Measurements from ENCODE around the gene SLC30A2.

The SLC30A2 gene

DNA sequence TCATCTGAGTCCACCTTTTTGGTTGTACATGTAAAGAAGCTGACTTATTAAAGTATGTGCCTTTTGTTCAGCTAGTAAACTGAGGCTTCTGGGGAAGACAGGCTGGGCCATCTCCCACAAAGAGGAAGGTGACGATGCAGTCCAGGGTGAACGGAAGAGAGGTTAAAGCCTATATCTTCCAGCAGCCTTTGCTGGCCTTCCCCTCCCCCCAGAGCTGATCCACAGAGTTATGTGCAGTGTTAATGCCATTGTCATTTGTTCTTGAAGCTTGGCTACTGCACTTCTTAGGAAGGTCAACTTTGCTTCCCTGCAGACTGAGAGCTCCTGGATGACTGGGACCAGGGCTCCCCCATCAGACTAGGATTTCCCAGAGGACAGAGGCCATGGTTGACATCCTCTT lies 2.2 kb downstream of the SLC30A2 start:
- H3K4me3 ChIP-seq (replicated peaks in 1 of 2; ENCODE audit: low read depth in 2 of 2, low read length in 2 of 2) = no peak overlapping the region
- no peak for DNase-seq (ENCODE audit: low read depth in 2 of 2)
- TF ChIP-seq, protein P1, sequence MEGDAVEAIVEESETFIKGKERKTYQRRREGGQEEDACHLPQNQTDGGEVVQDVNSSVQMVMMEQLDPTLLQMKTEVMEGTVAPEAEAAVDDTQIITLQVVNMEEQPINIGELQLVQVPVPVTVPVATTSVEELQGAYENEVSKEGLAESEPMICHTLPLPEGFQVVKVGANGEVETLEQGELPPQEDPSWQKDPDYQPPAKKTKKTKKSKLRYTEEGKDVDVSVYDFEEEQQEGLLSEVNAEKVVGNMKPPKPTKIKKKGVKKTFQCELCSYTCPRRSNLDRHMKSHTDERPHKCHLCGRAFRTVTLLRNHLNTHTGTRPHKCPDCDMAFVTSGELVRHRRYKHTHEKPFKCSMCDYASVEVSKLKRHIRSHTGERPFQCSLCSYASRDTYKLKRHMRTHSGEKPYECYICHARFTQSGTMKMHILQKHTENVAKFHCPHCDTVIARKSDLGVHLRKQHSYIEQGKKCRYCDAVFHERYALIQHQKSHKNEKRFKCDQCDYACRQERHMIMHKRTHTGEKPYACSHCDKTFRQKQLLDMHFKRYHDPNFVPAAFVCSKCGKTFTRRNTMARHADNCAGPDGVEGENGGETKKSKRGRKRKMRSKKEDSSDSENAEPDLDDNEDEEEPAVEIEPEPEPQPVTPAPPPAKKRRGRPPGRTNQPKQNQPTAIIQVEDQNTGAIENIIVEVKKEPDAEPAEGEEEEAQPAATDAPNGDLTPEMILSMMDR (IDR thresholded peaks at IDR 0.05; ENCODE audit: low read depth, low read length) = no peak

DNA sequence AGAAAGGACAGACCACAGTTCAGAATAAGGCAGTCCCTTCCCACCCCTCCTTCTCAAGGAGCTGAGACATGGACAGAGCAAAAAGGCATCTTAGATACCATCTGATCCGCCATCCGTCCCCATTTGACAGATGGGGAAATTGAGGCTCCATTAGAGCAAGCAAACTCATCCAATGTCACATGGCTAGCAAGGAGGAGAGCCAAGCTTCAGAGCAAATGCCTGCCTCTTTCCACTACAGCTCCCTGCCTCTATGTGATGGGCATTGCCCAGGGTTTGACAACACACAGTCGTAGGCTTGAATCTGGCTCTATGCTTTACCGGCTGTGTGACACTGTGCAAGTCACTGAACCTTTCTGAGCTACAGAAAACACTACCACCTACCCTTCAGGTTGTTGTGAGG lies 3.9 kb downstream of the SLC30A2 start:
- H3K4me3 ChIP-seq (replicated peaks in 1 of 2; ENCODE audit: low read depth in 2 of 2, low read length in 2 of 2) = no peak overlapping the region

DNA sequence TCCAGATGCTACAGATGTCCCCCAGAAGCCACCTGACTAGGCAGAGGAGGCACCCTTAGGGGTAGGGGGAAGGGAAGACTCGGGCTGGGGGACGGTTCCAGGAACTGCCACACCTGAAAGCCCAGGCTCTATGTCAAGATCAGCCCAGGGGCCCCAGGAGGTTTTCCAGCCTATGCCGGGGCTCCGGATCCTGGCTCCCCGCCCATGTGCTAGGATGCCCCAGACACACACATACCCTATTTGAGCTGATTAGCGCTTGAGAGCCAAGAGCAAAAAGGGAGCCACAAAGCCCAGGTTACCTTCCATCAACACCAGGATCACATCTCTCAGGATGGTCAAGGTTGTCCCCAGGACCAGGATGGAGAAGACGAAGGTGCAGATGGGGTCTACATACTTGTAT lies 4.5 kb downstream of the SLC30A2 start:
- no peak overlapping the region for H3K4me3 ChIP-seq (replicated peaks in 1 of 2; ENCODE audit: low read depth in 2 of 2, low read length in 2 of 2)
- TF ChIP-seq, protein P1 (IDR thresholded peaks at IDR 0.05; ENCODE audit: low read depth, low read length) = no peak
- no peak for DNase-seq (ENCODE audit: low read depth in 2 of 2)

More for the DNA sequence above, 3.9 kb downstream of the SLC30A2 start:
- no peak for DNase-seq (ENCODE audit: low read depth in 2 of 2)
- TF ChIP-seq, protein P1 (IDR thresholded peaks at IDR 0.05; ENCODE audit: low read depth, low read length) = no peak

DNA sequence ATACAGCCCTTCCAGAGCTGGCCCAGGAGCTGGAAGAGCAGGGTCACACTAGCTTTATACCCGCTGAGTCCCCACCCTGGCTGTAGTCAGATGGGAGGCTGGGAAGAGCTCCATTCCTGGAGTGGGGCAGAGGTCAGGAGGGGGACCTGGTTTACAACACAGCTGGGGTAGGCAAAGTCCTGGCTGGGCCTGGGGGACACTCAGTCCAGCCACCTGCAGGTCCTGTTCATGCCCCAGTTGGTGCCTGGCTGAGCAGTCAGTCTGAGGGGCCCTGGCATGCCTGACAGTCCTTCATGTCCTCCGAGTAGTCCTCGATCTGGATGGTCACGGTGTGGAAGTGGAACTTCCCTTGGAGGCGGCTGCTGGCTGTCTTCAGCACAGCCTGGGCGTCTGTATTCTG lies 7.0 kb downstream of the SLC30A2 start:
- TF ChIP-seq, protein P1 (IDR thresholded peaks at IDR 0.05; ENCODE audit: low read depth, low read length) = no peak
- H3K4me3 ChIP-seq (replicated peaks in 1 of 2; ENCODE audit: low read depth in 2 of 2, low read length in 2 of 2) = no peak overlapping the region
- DNase-seq (ENCODE audit: low read depth in 2 of 2) = no peak

DNA sequence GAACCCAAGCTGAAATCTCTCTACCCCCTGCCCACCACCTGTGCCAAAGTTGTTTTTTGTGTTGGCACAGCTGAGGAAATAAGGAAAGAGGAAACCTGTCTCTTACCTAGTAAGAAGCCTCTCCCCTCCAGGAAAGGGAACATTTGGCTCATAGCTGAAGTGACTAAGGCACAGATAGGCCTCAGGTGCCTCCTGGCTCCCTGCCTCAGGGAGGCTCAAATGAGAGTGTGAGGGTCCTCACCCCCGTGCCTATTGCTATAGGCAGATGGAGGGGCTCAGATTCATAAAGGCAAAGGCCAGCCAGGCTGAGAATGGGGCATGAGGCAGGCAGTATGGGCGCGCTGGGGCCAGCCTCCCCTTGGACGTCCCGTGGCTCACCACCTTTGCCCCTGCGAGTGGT lies 7.4 kb downstream of the SLC30A2 start:
- no peak for DNase-seq (ENCODE audit: low read depth in 2 of 2)
- TF ChIP-seq, protein P1 (IDR thresholded peaks at IDR 0.05; ENCODE audit: low read depth, low read length) = no peak
- no peak overlapping the region for H3K4me3 ChIP-seq (replicated peaks in 1 of 2; ENCODE audit: low read depth in 2 of 2, low read length in 2 of 2)

DNA sequence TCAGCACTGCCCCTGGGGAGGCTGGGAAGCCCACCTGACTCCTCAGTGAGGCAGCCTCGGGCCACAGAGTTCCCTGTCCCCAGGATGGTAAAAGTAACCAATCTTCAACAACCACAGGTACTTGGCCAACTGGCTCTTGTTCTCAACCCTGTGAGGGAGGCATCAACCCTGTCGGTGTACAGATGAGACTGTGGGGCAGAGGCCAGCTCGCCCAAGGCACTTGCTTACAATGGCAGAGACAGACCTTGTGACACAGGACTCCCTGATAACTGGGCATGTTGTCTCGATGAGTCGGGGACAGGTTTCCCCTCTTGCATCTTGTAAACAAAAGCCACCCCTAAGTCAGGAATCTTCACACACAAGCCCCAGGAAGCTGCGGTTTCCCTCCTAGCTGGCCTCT lies 8.0 kb downstream of the SLC30A2 start:
- DNase-seq (ENCODE audit: low read depth in 2 of 2) = no peak
- H3K4me3 ChIP-seq (replicated peaks in 1 of 2; ENCODE audit: low read depth in 2 of 2, low read length in 2 of 2) = no peak overlapping the region

More for the DNA sequence above, 8.0 kb downstream of the SLC30A2 start:
- TF ChIP-seq, protein P1 (IDR thresholded peaks at IDR 0.05; ENCODE audit: low read depth, low read length) = no peak
